ENCODE measurements around the gene CFAP299.

Gene CFAP299

GRCh38 chr4:80840396-80840795, 504.9 kb downstream of the CFAP299 start:
- TF ChIP-seq POLR2A (IDR thresholded peaks at IDR 0.05; ENCODE audit: low read length) = no peak

GRCh38 chr4:80841587-80842281, 506.2 kb downstream of the CFAP299 start:
- DNase-seq = no peak

More at GRCh38 chr4:80840396-80840795, 504.9 kb downstream of the CFAP299 start:
- no peak for DNase-seq

GRCh38 chr4:80846210-80846609, 510.7 kb downstream of the CFAP299 start:
- no peak for TF ChIP-seq POLR2A (IDR thresholded peaks at IDR 0.05; ENCODE audit: low read length)
- TF ChIP-seq GATA1 (IDR thresholded peaks at IDR 0.05; ENCODE audit: low read depth, low read length) = no peak
- no peak for DNase-seq

More at GRCh38 chr4:80841587-80842281, 506.2 kb downstream of the CFAP299 start:
- TF ChIP-seq GATA1 (IDR thresholded peaks at IDR 0.05; ENCODE audit: low read depth, low read length) (no peak), POLR2A (IDR thresholded peaks at IDR 0.05; ENCODE audit: low read length) (no peak)

- no peak for DNase-seq
- TF ChIP-seq POLR2A (IDR thresholded peaks at IDR 0.05; ENCODE audit: low read length) (no peak), GATA1 (IDR thresholded peaks at IDR 0.05; ENCODE audit: low read depth, low read length) (no peak)
Observed at GRCh38 chr4:80852061-80852460, 516.5 kb downstream of the CFAP299 start.

- DNase-seq = no peak
- no peak for TF ChIP-seq GATA1 (IDR thresholded peaks at IDR 0.05; ENCODE audit: low read depth, low read length)
- no peak for TF ChIP-seq POLR2A (IDR thresholded peaks at IDR 0.05; ENCODE audit: low read length)
Observed at GRCh38 chr4:80873571-80873970, 538.0 kb downstream of the CFAP299 start.

- TF ChIP-seq GATA1 (IDR thresholded peaks at IDR 0.05; ENCODE audit: low read depth, low read length) = no peak
- no peak for TF ChIP-seq POLR2A (IDR thresholded peaks at IDR 0.05; ENCODE audit: low read length)
- DNase-seq = no peak
Observed at GRCh38 chr4:80874979-80875378, 539.4 kb downstream of the CFAP299 start.

GRCh38 chr4:80875642-80876041, 540.1 kb downstream of the CFAP299 start:
- no peak for TF ChIP-seq GATA1 (IDR thresholded peaks at IDR 0.05; ENCODE audit: low read depth, low read length)
- TF ChIP-seq POLR2A (IDR thresholded peaks at IDR 0.05; ENCODE audit: low read length) = no peak

GRCh38 chr4:80876810-80877209, 541.3 kb downstream of the CFAP299 start:
- no peak for DNase-seq
- TF ChIP-seq POLR2A (IDR thresholded peaks at IDR 0.05; ENCODE audit: low read length) (no peak), GATA1 (IDR thresholded peaks at IDR 0.05; ENCODE audit: low read depth, low read length) (no peak)

More at GRCh38 chr4:80875642-80876041, 540.1 kb downstream of the CFAP299 start:
- no peak for DNase-seq

GRCh38 chr4:80878218-80878617, 542.7 kb downstream of the CFAP299 start:
- TF ChIP-seq GATA1 (IDR thresholded peaks at IDR 0.05; ENCODE audit: low read depth, low read length) = no peak
- no peak for TF ChIP-seq POLR2A (IDR thresholded peaks at IDR 0.05; ENCODE audit: low read length)

GRCh38 chr4:80897537-80898303, 562.2 kb downstream of the CFAP299 start:
- no peak for DNase-seq
- no peak for TF ChIP-seq GATA1 (IDR thresholded peaks at IDR 0.05; ENCODE audit: low read depth, low read length)
- no peak for TF ChIP-seq POLR2A (IDR thresholded peaks at IDR 0.05; ENCODE audit: low read length)

More at GRCh38 chr4:80878218-80878617, 542.7 kb downstream of the CFAP299 start:
- no peak for DNase-seq

GRCh38 chr4:80900908-80901307, 565.4 kb downstream of the CFAP299 start:
- TF ChIP-seq GATA1 (IDR thresholded peaks at IDR 0.05; ENCODE audit: low read depth, low read length) = no peak
- TF ChIP-seq POLR2A (IDR thresholded peaks at IDR 0.05; ENCODE audit: low read length) = no peak
- no peak for DNase-seq

GRCh38 chr4:80903020-80903419, 567.5 kb downstream of the CFAP299 start:
- TF ChIP-seq GATA1 (IDR thresholded peaks at IDR 0.05; ENCODE audit: low read depth, low read length) (no peak), POLR2A (IDR thresholded peaks at IDR 0.05; ENCODE audit: low read length) (no peak)
- no peak for DNase-seq

GRCh38 chr4:80909938-80910337, 574.4 kb downstream of the CFAP299 start:
- DNase-seq = no peak
- TF ChIP-seq POLR2A (IDR thresholded peaks at IDR 0.05; ENCODE audit: low read length) (no peak), GATA1 (IDR thresholded peaks at IDR 0.05; ENCODE audit: low read depth, low read length) (no peak)

- DNase-seq = no peak
- TF ChIP-seq POLR2A (IDR thresholded peaks at IDR 0.05; ENCODE audit: low read length) (no peak), GATA1 (IDR thresholded peaks at IDR 0.05; ENCODE audit: low read depth, low read length) (no peak)
Observed at GRCh38 chr4:80911458-80911857, 575.9 kb downstream of the CFAP299 start.

- DNase-seq = no peak
- TF ChIP-seq POLR2A (IDR thresholded peaks at IDR 0.05; ENCODE audit: low read length) (no peak), GATA1 (IDR thresholded peaks at IDR 0.05; ENCODE audit: low read depth, low read length) (no peak)
Observed at GRCh38 chr4:80912350-80912749, 576.8 kb downstream of the CFAP299 start.
